Effector memory CD8-positive, alpha-beta T cell (primary cell): ENCODE data around the gene OOSP4A.

Experiments used
- ATAC-seq: fragments of 150-1000 bp; cut with Tn5 transposase; replicated peaks from 2 replicates; pipeline ENCODE4 v1.10.0; 2021; ENCODE audit warnings: mild to moderate bottlenecking, moderate library complexity
- DNase-seq, 3 experiments: peaks; one replicate each; pipeline ENCODE4 v3.0.0; 2021
- H3K27ac Mint-ChIP-seq, 2 donors: one replicate each; pipeline ENCODE4 v1.8.0; 2022; ENCODE audit warnings: mild to moderate bottlenecking in 2 of 2, mixed read lengths in 2 of 2, moderate library complexity in 2 of 2
- H3K27me3 Mint-ChIP-seq, 2 donors: one replicate each; pipeline ENCODE4 v1.8.0; 2022; ENCODE audit warnings: mixed read lengths in 2 of 2
- H3K36me3 Mint-ChIP-seq: one replicate; pipeline ENCODE4 v1.8.0; 2022; ENCODE audit warnings: mild to moderate bottlenecking, moderate library complexity, mixed read lengths; ENCODE audit not compliant: insufficient read depth
- H3K4me1 Mint-ChIP-seq, 2 donors: one replicate each; pipeline ENCODE4 v1.8.0; 2022; ENCODE audit warnings: low read depth in 2 of 2, mixed read lengths in 2 of 2
- H3K4me3 Mint-ChIP-seq, 2 donors: one replicate each; pipeline ENCODE4 v1.8.0; 2022; ENCODE audit warnings: mild to moderate bottlenecking in 2 of 2, mixed read lengths in 2 of 2, moderate library complexity in 2 of 2
- H3K9me3 Mint-ChIP-seq, 2 donors: one replicate each; pipeline ENCODE4 v1.8.0; 2022; ENCODE audit warnings: mixed read lengths in 2 of 2

The OOSP4A gene

GRCh38 chr11:59992425-59992824 is 28.6 kb downstream of the OOSP4A start:
- DNase-seq (no peak), ATAC-seq (no peak)
- Mint-ChIP-seq H3K36me3 (no peaks in the 10 kb centered on the region), H3K27me3 (peaks cover 19 to 40% of the 10 kb centered on the region in 2 donors), H3K9me3 (peaks cover 3 to 16% of the 10 kb centered on the region in 2 donors), H3K27ac (no peak overlapping the region), H3K4me3 (no peak overlapping the region), H3K4me1 (no peaks in the 10 kb centered on the region)

GRCh38 chr11:59997800-59998199 is 34.0 kb downstream of the OOSP4A start:
- Mint-ChIP-seq H3K27me3 (peaks cover 16 to 60% of the 10 kb centered on the region in 2 donors), H3K36me3 (no peaks in the 10 kb centered on the region), H3K27ac (no peak overlapping the region), H3K9me3 (no peaks in the 10 kb centered on the region), H3K4me1 (no peaks in the 10 kb centered on the region), H3K4me3 (no peak overlapping the region)
- no peak for ATAC-seq
- DNase-seq: no peak

- Mint-ChIP-seq H3K9me3 (peaks cover 0 to 1% of the 10 kb centered on the region in 2 donors), H3K27me3 (peaks cover 16 to 50% of the 10 kb centered on the region in 2 donors), H3K4me1 (no peaks in the 10 kb centered on the region), H3K36me3 (no peaks in the 10 kb centered on the region), H3K27ac (no peak overlapping the region), H3K4me3 (no peak overlapping the region)
- ATAC-seq: no peak
- DNase-seq: no peak
These were observed 35.9 kb downstream of the OOSP4A start for GRCh38 chr11:59999691-60000090.

- Mint-ChIP-seq H3K4me3 (no peak overlapping the region), H3K27me3 (peaks cover 20 to 29% of the 10 kb centered on the region in 2 donors), H3K27ac (no peak overlapping the region), H3K36me3 (no peaks in the 10 kb centered on the region), H3K9me3 (peaks cover 0 to 1% of the 10 kb centered on the region in 2 donors), H3K4me1 (no peaks in the 10 kb centered on the region)
- ATAC-seq: no peak
- DNase-seq: no peak
These were observed 39.9 kb downstream of the OOSP4A start for GRCh38 chr11:60003729-60004128.

- Mint-ChIP-seq H3K9me3 (peaks cover 0 to 1% of the 10 kb centered on the region in 2 donors), H3K4me3 (no peak overlapping the region), H3K4me1 (no peaks in the 10 kb centered on the region), H3K27ac (no peak overlapping the region), H3K27me3 (peaks cover 24 to 31% of the 10 kb centered on the region in 2 donors), H3K36me3 (no peaks in the 10 kb centered on the region)
- ATAC-seq: no peak
- no peak for DNase-seq
These were observed 41.5 kb downstream of the OOSP4A start for GRCh38 chr11:60005360-60005759.

GRCh38 chr11:60016881-60017280 is 53.0 kb downstream of the OOSP4A start, which contains the start of gene OOSP4B:
Gene OOSP4B, plus strand, starts transcription at chr11:60017181.
- no peaks in the 10 kb centered on the region for H3K9me3 Mint-ChIP-seq

GRCh38 chr11:60018058-60018457 is 54.2 kb downstream of the OOSP4A start:
- ATAC-seq: no peak

More at GRCh38 chr11:60016881-60017280, 53.0 kb downstream of the OOSP4A start, which contains the start of gene OOSP4B:
- no peak for DNase-seq
- no peaks in the 10 kb centered on the region for H3K4me1 Mint-ChIP-seq
- H3K27ac Mint-ChIP-seq: no peak within 1 kb of the TSS
- no peak within 1 kb of the TSS for H3K4me3 Mint-ChIP-seq
- H3K27me3 Mint-ChIP-seq: peaks cover 22 to 24% of the 10 kb centered on the region in 2 donors
- H3K36me3 Mint-ChIP-seq: no peaks in the 10 kb centered on the region
- no peak for ATAC-seq

More at GRCh38 chr11:60018058-60018457, 54.2 kb downstream of the OOSP4A start:
- no peak for DNase-seq
- Mint-ChIP-seq H3K27me3 (peaks cover 22 to 24% of the 10 kb centered on the region in 2 donors), H3K4me3 (no peak overlapping the region), H3K9me3 (no peaks in the 10 kb centered on the region), H3K4me1 (no peaks in the 10 kb centered on the region), H3K36me3 (no peaks in the 10 kb centered on the region), H3K27ac (no peak overlapping the region)
